ENCODE results near the gene HPD. TPM values are rescaled to one million over a fixed set of nuclear protein-coding genes. Genes with fewer than 3 reads are reported as not detected.

Gene HPD
- total RNA-seq, 1 donor from 2014 or later, result 0.16 TPM

GRCh38 chr12:121805171-121806008 is 53.3 kb downstream of the HPD start:
- DNase-seq (ENCODE audit: low spot score in 2 of 2, unreplicated experiment in 2 of 2), result no peak
- peaks cover 30% of the 10 kb centered on the region for H3K4me1 Mint-ChIP-seq
- peaks cover 14% of the 10 kb centered on the region for H3K36me3 Mint-ChIP-seq
- peak overlapping the region; percentile 89 for H3K27ac Mint-ChIP-seq
- H3K9me3 Mint-ChIP-seq, result no peaks in the 10 kb centered on the region
- no peak for TF ChIP-seq CTCF (IDR thresholded peaks at IDR 0.05; ENCODE audit: unreplicated experiment)
- H3K4me3 Mint-ChIP-seq, result peak overlapping the region; percentile 95
- no peaks in the 10 kb centered on the region for H3K27me3 Mint-ChIP-seq (ENCODE audit: low read depth)

- Mint-ChIP-seq H3K9me3 (no peaks in the 10 kb centered on the region), H3K4me1 (peaks cover 30% of the 10 kb centered on the region), H3K4me3 (peak overlapping the region; percentile 95), H3K27me3 (ENCODE audit: low read depth) (no peaks in the 10 kb centered on the region), H3K36me3 (peaks cover 12% of the 10 kb centered on the region), H3K27ac (peak overlapping the region; percentile 98)
- no peak for TF ChIP-seq CTCF (IDR thresholded peaks at IDR 0.05; ENCODE audit: unreplicated experiment)
- DNase-seq (ENCODE audit: low spot score in 2 of 2, unreplicated experiment in 2 of 2), result no peak
Observed at GRCh38 chr12:121804417-121805111, 54.1 kb downstream of the HPD start.

GRCh38 chr12:121803861-121804416 is 54.7 kb downstream of the HPD start, which contains the start of gene SETD1B:
Gene SETD1B (plus strand): TSS chr12:121804009. CDS start chr12:121804738, 729 bp downstream.
- no peaks in the 10 kb centered on the region for H3K9me3 Mint-ChIP-seq
- H3K36me3 Mint-ChIP-seq, result peaks cover 6% of the 10 kb centered on the region

GRCh38 chr12:121802843-121803698 is 55.6 kb downstream of the HPD start:
- Mint-ChIP-seq H3K9me3 (no peaks in the 10 kb centered on the region), H3K4me1 (peaks cover 44% of the 10 kb centered on the region), H3K36me3 (peaks cover 4% of the 10 kb centered on the region), H3K27me3 (ENCODE audit: low read depth) (no peaks in the 10 kb centered on the region), H3K27ac (peak overlapping the region; percentile 100), H3K4me3 (peak overlapping the region; percentile 90)
- no peak for TF ChIP-seq CTCF (IDR thresholded peaks at IDR 0.05; ENCODE audit: unreplicated experiment)
- DNase-seq (ENCODE audit: low spot score in 2 of 2, unreplicated experiment in 2 of 2), result peak; percentile 83 to 90

More at GRCh38 chr12:121803861-121804416, 54.7 kb downstream of the HPD start, which contains the start of gene SETD1B:
- H3K4me1 Mint-ChIP-seq, result peaks cover 35% of the 10 kb centered on the region
- no peak for TF ChIP-seq CTCF (IDR thresholded peaks at IDR 0.05; ENCODE audit: unreplicated experiment)
- no peak for DNase-seq (ENCODE audit: low spot score in 2 of 2, unreplicated experiment in 2 of 2)
- peak within 1 kb of the TSS; percentile 95 for H3K4me3 Mint-ChIP-seq
- H3K27me3 Mint-ChIP-seq (ENCODE audit: low read depth), result no peaks in the 10 kb centered on the region
- peak within 1 kb of the TSS; percentile 100 for H3K27ac Mint-ChIP-seq

- no peaks in the 10 kb centered on the region for H3K9me3 Mint-ChIP-seq
- peaks cover 4% of the 10 kb centered on the region for H3K36me3 Mint-ChIP-seq
- peaks cover 49% of the 10 kb centered on the region for H3K4me1 Mint-ChIP-seq
- no peak for TF ChIP-seq CTCF (IDR thresholded peaks at IDR 0.05; ENCODE audit: unreplicated experiment)
- H3K4me3 Mint-ChIP-seq, result peak overlapping the region; percentile 90
- no peaks in the 10 kb centered on the region for H3K27me3 Mint-ChIP-seq (ENCODE audit: low read depth)
- peak overlapping the region; percentile 100 for H3K27ac Mint-ChIP-seq
- DNase-seq (ENCODE audit: low spot score in 2 of 2, unreplicated experiment in 2 of 2), result no peak
Observed at GRCh38 chr12:121802485-121802842, 56.2 kb downstream of the HPD start.
